HL-60/S4 treated with retinoic acid at 250 ng/mL for 4 days and 3 days (cell line): Measurements from ENCODE around the gene KRT3.
"Not testable (repeated sequence)": the region's sequence is repeated elsewhere in the genome, so short reads cannot be mapped to it uniquely, and the experiment has no call there.

Experiments
- in situ Hi-C: fragments of 300-500 bp; cut with MboI; formaldehyde crosslinking; loops from 2 replicates; pipeline ENCODE4 v1.7.0; 2022; ENCODE audit warnings: low sequenced_read_pairs

Gene KRT3

GRCh38 chr12:52763036-52763659 is 32.8 kb downstream of the KRT3 start:
- in situ Hi-C loops = no loop called here

GRCh38 chr12:52761802-52762201 is 34.1 kb downstream of the KRT3 start:
- in situ Hi-C loops = no loop called here

DNA sequence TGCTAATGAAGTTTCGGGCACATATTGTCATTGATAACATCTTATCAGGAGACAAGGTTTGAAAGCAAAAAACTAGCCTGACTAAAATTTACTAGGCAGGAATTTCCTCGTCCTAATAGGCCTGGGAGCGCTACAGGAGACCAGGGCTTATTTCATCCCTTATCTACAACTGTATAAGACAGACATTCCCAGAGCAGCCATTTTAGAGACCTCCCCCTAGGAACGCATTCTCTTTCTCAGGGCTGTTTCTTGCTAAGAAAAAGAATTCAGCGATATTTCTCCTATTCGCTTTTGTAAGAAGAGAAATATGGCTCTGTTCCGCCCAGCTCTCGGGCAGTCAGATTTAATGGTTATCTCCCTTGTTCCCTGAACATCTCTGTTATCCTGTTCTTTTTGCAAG is 34.7 kb downstream of the KRT3 start:
- in situ Hi-C loops = not testable (repeated sequence)

- in situ Hi-C loops = no loop called here
Observed at GRCh38 chr12:52760623-52761022, 35.3 kb downstream of the KRT3 start.

- in situ Hi-C loops = no loop called here
Observed at GRCh38 chr12:52759695-52760094, 36.2 kb downstream of the KRT3 start.

- in situ Hi-C loops = no loop called here
Observed at GRCh38 chr12:52759218-52759617, 36.7 kb downstream of the KRT3 start.

DNA sequence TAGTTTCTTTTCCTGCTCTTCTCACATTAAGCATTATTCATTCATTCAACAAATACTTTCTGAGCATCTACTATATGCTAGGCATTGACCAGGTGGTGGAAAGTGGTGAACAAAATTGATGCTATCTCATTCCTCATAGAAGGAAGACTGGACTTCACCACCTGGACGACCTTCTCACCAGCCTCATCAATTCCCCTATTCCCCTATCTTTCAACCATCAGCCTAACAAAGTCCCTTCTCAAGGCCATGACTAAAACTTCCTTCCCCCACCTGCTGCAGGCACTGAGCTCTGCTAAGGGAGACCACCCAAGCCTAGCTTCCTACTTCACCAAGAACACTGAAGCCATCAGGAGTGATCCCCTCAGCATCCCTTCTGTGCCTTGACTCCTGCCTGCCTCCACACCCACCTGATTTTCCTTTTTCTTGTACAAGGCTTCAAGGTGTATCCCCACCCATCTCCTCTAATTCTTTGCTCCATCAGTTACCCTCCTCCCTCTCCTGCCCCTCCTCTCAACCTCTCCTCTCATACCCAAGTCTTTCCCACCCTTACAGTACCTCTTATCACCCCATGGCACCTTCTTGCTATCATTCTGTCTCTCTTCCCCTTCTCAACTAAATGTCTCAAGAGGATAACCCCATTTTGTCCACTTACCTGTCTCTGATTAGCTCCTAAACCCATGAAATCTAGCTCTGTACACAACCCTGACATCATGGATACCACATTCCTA is 38.3 kb downstream of the KRT3 start:
- in situ Hi-C loops = no loop called here

DNA sequence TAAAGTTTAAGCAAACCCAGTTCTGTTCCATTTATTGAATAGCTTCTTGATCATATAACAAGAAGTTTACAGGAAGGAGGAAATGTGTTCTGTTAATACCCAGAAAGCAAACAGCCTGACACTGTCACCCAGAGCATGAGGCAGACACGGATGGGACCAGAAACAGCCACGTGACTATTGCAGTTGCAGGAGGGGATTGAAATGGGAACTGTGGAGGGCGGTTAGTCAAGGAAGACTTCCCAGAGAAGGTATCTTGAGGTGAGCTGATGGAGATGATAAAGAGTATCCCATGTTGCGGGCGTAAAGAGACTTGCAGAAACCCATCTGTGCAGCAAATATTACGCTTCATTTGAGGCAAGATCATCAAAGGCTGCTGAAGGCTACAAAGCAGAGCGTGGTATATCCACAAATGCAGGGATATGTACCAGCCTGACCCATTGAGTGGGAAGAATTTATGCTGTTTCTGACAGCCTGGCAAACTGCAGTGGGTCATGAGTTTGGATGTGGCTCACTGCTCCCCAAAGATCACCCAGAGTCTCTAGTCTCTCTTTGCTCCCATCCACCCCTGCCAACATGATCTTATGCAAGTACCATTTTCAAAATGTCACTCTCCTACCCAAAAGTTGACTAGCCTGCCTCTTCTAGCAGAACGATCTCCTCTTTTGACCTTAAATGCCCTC is 39.5 kb downstream of the KRT3 start:
- in situ Hi-C loops = no loop called here

DNA sequence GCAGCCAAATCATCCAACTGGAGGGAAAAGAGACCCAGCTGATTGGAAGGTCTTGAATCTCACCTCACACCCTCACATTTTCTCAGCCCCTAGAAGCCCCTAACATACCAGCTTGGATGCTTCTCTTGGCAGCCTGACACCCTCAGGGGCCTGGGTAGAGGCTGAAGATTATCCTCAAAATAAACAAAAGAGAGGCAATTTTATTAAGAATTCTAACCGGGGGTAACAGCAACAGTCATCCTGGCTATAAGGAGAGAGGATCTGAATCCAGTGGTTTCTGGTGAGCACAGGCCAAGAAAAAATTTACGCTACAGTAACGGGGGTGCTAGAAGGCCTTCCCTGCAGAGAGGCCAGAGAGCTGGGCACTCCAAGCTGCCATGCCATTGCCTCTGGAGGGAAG is 40.4 kb downstream of the KRT3 start:
- in situ Hi-C loops = no loop called here

DNA sequence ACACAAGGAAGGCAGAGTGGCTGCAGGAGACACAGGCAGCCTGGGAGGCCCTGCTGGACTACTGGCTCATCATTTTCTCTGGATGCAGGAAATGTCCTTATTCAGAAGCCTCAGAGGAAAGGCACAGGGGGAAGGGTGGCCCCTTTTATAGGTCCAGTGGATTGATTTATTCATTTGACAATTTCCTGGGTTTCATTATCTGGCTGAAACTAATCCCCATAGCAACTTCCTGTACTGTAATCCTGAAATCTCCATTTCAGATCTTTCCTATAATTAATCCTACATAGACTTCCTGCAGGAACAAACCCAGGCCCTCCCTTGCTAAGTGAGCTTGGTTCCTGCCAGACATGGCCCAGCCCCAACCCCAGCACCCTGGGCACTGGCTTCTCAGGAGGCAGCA is 41.8 kb downstream of the KRT3 start:
- in situ Hi-C loops = no loop called here

DNA sequence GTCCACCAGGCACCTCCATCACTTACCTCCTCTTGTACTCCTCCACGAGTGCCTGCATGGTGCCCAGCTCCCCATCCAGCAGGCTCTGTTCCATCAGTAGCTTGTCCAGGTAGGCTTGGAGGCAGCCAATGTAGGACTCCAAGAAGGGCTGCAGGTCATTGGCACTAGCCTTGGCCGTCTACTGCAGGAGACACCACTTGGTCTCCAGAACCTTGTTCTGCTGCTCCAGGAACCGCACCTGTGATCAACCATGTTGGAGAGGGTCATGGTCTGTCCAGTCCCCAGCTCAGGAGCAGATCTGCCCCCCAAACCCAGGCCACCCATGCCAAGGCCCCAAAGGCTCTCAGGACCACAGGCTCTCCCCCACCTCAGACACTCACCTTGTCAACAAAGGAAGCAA is 42.6 kb downstream of the KRT3 start:
- in situ Hi-C loops = no loop called here

- in situ Hi-C loops = no loop called here
Observed at GRCh38 chr12:52752516-52752915, 43.4 kb downstream of the KRT3 start.

DNA sequence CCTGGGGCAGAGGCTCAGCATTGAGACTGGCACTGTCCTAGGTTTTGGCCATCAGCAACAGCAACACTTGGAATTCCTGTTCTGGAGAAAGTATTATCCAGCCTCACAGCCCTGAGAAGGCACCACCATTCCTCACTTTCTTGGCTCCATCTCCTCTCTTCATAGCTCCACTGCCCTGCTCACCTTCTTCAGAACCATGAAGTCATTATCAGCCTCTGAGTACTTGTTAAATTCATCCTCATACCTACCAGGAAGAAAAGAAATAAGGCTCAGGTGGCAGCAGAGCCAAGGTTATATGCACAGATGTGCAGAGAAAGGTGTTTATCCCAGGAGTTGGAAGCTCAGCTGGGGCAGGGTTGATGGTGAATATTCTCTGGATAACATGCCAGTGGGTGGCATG is 44.1 kb downstream of the KRT3 start:
- in situ Hi-C loops = no loop called here

- in situ Hi-C loops = not testable (repeated sequence)
Observed at GRCh38 chr12:52750532-52750931, 45.4 kb downstream of the KRT3 start.

GRCh38 chr12:52749827-52750226 is 46.1 kb downstream of the KRT3 start:
- in situ Hi-C loops = no loop called here

GRCh38 chr12:52748578-52748977 is 47.3 kb downstream of the KRT3 start:
- in situ Hi-C loops = no loop called here

DNA sequence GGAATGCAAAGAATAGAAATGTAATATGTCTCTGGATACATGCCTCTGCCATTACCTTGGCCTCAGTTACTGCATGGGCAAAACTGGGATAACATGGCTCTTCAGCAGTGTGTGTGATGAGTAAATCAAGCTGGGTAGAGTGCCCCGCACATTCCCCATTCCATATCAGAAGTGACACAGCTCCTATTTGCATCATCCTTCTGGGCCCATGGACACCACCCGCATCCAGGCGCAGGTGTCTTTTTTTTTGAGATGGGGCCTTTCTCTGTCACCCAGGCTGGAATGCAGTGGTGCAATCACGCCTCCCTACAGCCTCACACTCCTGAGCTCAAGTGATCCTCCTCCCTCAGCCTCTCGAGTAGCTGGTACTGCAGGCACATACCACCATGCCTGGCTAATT is 50.4 kb downstream of the KRT3 start:
- in situ Hi-C loops = no loop called here

DNA sequence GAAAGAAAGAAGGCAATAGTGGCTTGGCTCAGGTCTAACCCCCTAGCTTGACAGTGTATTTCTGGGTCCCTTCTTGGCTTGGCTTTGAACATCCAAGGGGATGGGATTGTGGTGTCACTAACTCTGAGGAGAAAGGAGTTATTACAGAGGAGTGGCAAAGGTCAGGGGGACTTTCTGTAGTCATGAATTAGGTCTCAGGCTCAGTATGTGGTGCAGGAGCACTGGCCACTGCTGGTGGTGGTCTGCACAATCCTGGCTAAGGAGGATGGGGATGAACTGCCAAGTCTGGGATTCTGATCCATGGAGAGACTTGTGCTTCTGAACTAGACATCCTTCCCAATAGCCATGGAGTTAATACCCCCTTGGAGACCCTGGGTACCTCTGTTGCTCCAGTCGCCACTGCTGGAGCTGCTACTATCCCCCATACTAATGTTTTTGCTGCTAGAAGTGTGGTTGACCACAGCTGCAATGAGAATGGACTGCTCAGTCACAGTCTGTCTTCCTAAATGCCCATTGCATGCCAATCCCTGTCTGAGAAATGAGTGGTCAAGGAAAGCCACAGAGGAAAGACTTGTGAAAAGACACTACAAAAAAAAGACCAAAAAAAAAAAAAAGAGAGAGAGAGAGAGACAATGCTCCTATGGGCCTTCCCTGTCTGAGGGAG is 51.3 kb downstream of the KRT3 start:
- in situ Hi-C loops = no loop called here

- in situ Hi-C loops = no loop called here
Observed at GRCh38 chr12:52742822-52743457, 53.0 kb downstream of the KRT3 start.

- in situ Hi-C loops = no loop called here
Observed at GRCh38 chr12:52742196-52742580, 53.7 kb downstream of the KRT3 start.
